ENCODE results near the gene ZSCAN10. TPM values are rescaled to one million over a fixed set of nuclear protein-coding genes. Genes with fewer than 3 reads are reported as not detected.

Gene ZSCAN10
- total RNA-seq, 1 experiment from 2014 or later: 0.05 TPM

GRCh38 chr16:3112881-3113574 is 13.9 kb upstream of the ZSCAN10 start:
- no peak for DNase-seq (ENCODE audit: extremely low read depth, low read depth)

- DNase-seq (ENCODE audit: extremely low read depth, low read depth): peak; percentile 74
These were observed 13.2 kb upstream of the ZSCAN10 start, which contains the start of gene ZNF205 for GRCh38 chr16:3112058-3112880. ZNF205 (plus strand) TSS chr16:3112586; CDS start chr16:3113431, 845 bp downstream.

GRCh38 chr16:3106205-3106928 is 7.3 kb upstream of the ZSCAN10 start:
- peak; percentile 92 for DNase-seq (ENCODE audit: extremely low read depth, low read depth)

GRCh38 chr16:3101841-3102470 is 2.9 kb upstream of the ZSCAN10 start:
- no peak for DNase-seq (ENCODE audit: extremely low read depth, low read depth)

GRCh38 chr16:3101018-3101840 is 2.1 kb upstream of the ZSCAN10 start:
- DNase-seq (ENCODE audit: extremely low read depth, low read depth): peak; percentile 41

- peak; percentile 90 for DNase-seq (ENCODE audit: extremely low read depth, low read depth)
These were observed 822 bp upstream of the ZSCAN10 start for GRCh38 chr16:3099732-3100499.

- DNase-seq (ENCODE audit: extremely low read depth, low read depth): no peak
These were observed 269 bp upstream of the ZSCAN10 start for GRCh38 chr16:3099395-3099731.

- DNase-seq (ENCODE audit: extremely low read depth, low read depth): no peak
These were observed 1.8 kb downstream of the ZSCAN10 start for GRCh38 chr16:3097266-3097665.

GRCh38 chr16:3096362-3096761 is 2.7 kb downstream of the ZSCAN10 start:
- DNase-seq (ENCODE audit: extremely low read depth, low read depth): no peak

- DNase-seq (ENCODE audit: extremely low read depth, low read depth): peak; percentile 24
These were observed 3.2 kb downstream of the ZSCAN10 start for GRCh38 chr16:3095869-3096268.

GRCh38 chr16:3094289-3095027 is 4.6 kb downstream of the ZSCAN10 start:
- peak; percentile 65 for DNase-seq (ENCODE audit: extremely low read depth, low read depth)

GRCh38 chr16:3092501-3092941 is 6.6 kb downstream of the ZSCAN10 start:
- no peak for DNase-seq (ENCODE audit: extremely low read depth, low read depth)

GRCh38 chr16:3091551-3091950 is 7.5 kb downstream of the ZSCAN10 start:
- no peak for DNase-seq (ENCODE audit: extremely low read depth, low read depth)

GRCh38 chr16:3089717-3090592 is 9.1 kb downstream of the ZSCAN10 start:
- no peak for DNase-seq (ENCODE audit: extremely low read depth, low read depth)

GRCh38 chr16:3088925-3089716 is 10.0 kb downstream of the ZSCAN10 start:
- DNase-seq (ENCODE audit: extremely low read depth, low read depth): no peak

- DNase-seq (ENCODE audit: extremely low read depth, low read depth): no peak
These were observed 10.6 kb downstream of the ZSCAN10 start for GRCh38 chr16:3088450-3088849.
